Testis (tissue), 3 donors: ENCODE measurements around the gene KRT81. TPM values are rescaled to one million over a fixed set of nuclear protein-coding genes. Genes with fewer than 3 reads are reported as not detected.

ENCODE experiments used
- DNase-seq: peaks from one replicate; pipeline ENCODE4 v3.0.0-alpha.2; 2019
- H3K27ac ChIP-seq, 2 donors: fragments of 200-600 bp; sonication (generic); one replicate each; pipeline ENCODE4 v1.5.1; 2019
- H3K27me3 ChIP-seq: fragments of 200-600 bp; sonication (generic); one replicate; pipeline ENCODE4 v1.5.1; 2019
- H3K36me3 ChIP-seq: fragments of 200-600 bp; sonication (generic); one replicate; pipeline ENCODE4 v1.5.1; 2017; ENCODE audit warnings: low read depth; ENCODE audit errors: missing control alignments
- H3K4me1 ChIP-seq: fragments of 200-600 bp; sonication (generic); one replicate; pipeline ENCODE4 v1.5.1; 2019
- H3K4me3 ChIP-seq, 2 donors: fragments of 200-600 bp; sonication (generic); one replicate each; pipeline ENCODE4 v1.5.1; 2017 to 2019
- H3K9me3 ChIP-seq: fragments of 200-600 bp; sonication (generic); one replicate; pipeline ENCODE4 v1.5.1; 2017
- POLR2A ChIP-seq: fragments of 450-650 bp; IDR thresholded peaks from one replicate; pipeline ENCODE4 v1.6.1; 2017; ENCODE audit warnings: antibody characterized with exemption, mild to moderate bottlenecking, moderate library complexity
- WGBS, 2 donors: methylation state at CpG; one replicate each; pipeline ENCODE4 v1.1.5; 2018; 5-methylcytosine and 5-hydroxymethylcytosine counted together
- intact Hi-C: fragments of 100-400 bp; cut with DNase I; formaldehyde crosslinking; loops from one replicate; pipeline ENCODE4 v1.15.1; 2023; ENCODE audit warnings: low total_unique reads
- polyA plus RNA-seq: library from polyadenylated mRNA; stranded (reverse); fragments of 350-450 nt; fragmentation: Illumina TruSeq; extraction: RNeasy Lipid Tissue Mini Kit (QIAGEN cat#74804); gene quantifications from one replicate; pipeline ENCODE4 v1.2.3, GENCODE V29; 2014; ENCODE audit warnings: low read depth, low replicate concordance; ENCODE audit not compliant: insufficient read depth
- total RNA-seq, 2 donors: library from RNA; depleted of rRNA; stranded (reverse); fragments of >200 nt; gene quantifications; one replicate each; pipeline ENCODE4 v1.2.3, GENCODE V29; 2016
- TF ChIP-seq, protein P1 (sequence below), 3 experiments: fragments of 450-650 bp in 2 of 3; fragments of 200-600 bp in 1 of 3; sonication (generic) in 1 of 3; IDR thresholded peaks; one replicate each; pipeline ENCODE4 v1.5.1; 2016 to 2019; ENCODE audit warnings: antibody characterized with exemption in 3 of 3, mild to moderate bottlenecking in 2 of 3, moderate library complexity in 1 of 3

Gene KRT81
- total and polyA plus RNA-seq, 3 donors from 2014 or later = 0.74 TPM; not detected in 2

DNA sequence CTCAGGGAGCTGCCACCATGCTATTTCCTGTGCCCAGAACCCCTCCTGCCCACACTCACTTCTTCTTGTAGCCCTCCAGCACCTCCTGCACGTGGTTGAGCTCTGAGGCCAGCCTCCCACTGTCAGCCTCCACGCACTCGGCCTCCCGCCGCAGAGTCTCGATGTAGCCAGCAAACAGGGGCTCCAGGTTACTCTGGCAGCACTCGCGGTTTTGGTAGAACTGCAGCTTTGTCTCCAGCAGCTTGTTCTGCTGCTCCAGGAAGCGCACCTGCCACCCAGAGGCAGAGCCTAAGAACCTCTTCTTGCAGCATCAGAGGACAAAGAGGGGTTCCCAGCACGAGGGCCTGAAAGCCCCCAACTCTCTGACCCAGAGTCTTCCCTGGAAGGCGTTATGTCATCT lies 27.8 kb upstream of the KRT81 start:
- WGBS, 2 donors = 80 to 88% methylated on average over 7 to 11 of the region's 11 CpGs

GRCh38 chr12:52318241-52318990 lies 27.1 kb upstream of the KRT81 start:
- H3K27ac ChIP-seq = no peak overlapping the region
- intact Hi-C loops = no loop called here
- H3K4me1 ChIP-seq = no peaks in the 10 kb centered on the region
- TF ChIP-seq, protein P1, sequence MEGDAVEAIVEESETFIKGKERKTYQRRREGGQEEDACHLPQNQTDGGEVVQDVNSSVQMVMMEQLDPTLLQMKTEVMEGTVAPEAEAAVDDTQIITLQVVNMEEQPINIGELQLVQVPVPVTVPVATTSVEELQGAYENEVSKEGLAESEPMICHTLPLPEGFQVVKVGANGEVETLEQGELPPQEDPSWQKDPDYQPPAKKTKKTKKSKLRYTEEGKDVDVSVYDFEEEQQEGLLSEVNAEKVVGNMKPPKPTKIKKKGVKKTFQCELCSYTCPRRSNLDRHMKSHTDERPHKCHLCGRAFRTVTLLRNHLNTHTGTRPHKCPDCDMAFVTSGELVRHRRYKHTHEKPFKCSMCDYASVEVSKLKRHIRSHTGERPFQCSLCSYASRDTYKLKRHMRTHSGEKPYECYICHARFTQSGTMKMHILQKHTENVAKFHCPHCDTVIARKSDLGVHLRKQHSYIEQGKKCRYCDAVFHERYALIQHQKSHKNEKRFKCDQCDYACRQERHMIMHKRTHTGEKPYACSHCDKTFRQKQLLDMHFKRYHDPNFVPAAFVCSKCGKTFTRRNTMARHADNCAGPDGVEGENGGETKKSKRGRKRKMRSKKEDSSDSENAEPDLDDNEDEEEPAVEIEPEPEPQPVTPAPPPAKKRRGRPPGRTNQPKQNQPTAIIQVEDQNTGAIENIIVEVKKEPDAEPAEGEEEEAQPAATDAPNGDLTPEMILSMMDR (IDR thresholded peaks at IDR 0.05) = no peak
- no peak for TF ChIP-seq POLR2A
- no peak overlapping the region for H3K4me3 ChIP-seq
- no peaks in the 10 kb centered on the region for H3K9me3 ChIP-seq
- no peaks in the 10 kb centered on the region for H3K27me3 ChIP-seq
- no peak for DNase-seq
- H3K36me3 ChIP-seq = no peaks in the 10 kb centered on the region
- 83 to 85% methylated on average over 5 to 11 of the region's 11 CpGs for WGBS, 2 donors

More for the DNA sequence above, 27.8 kb upstream of the KRT81 start:
- TF ChIP-seq POLR2A = no peak
- TF ChIP-seq, protein P1 (IDR thresholded peaks at IDR 0.05) = no peak
- H3K4me1 ChIP-seq = no peaks in the 10 kb centered on the region
- H3K9me3 ChIP-seq = no peaks in the 10 kb centered on the region
- no peak overlapping the region for H3K4me3 ChIP-seq
- no peak for DNase-seq
- intact Hi-C loops = no loop called here
- H3K36me3 ChIP-seq = no peaks in the 10 kb centered on the region
- no peaks in the 10 kb centered on the region for H3K27me3 ChIP-seq
- H3K27ac ChIP-seq = no peak overlapping the region

DNA sequence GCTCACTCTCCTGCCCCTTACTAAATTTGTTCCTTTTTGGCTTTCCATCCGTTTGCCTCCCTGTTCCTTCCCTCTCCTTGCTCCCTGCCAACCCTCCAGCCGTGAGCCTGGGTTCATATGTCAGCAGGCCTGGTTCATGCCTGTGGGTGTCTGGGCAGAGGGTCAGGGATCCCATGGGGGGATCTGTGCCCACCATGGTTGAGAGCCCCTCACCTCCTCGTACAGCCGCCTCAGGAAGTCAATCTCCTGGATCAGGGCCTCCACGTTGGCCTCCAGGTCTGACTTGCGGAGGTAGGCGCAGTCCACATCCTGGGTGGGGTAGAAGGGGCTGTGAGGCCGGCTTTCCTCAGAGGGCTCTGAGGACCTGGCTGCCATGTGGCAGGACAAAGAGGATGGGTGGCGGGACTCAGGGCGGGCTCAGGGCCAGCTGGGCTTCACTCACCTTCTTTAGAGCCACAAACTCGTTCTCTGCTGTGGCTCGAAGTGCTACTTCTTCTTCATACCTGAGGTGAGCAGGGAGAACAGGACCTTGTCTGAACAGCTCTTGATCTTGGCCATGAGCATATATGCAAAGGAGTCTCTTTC lies 26.2 kb upstream of the KRT81 start:
- intact Hi-C loops = no loop called here
- Histone ChIP-seq H3K4me1 (no peaks in the 10 kb centered on the region), H3K9me3 (no peaks in the 10 kb centered on the region), H3K36me3 (no peaks in the 10 kb centered on the region), H3K27ac (no peak overlapping the region), H3K4me3 (no peak overlapping the region), H3K27me3 (no peaks in the 10 kb centered on the region)
- DNase-seq = no peak
- no peak for TF ChIP-seq POLR2A
- TF ChIP-seq, protein P1 (IDR thresholded peaks at IDR 0.05) = no peak
- 80 to 93% methylated on average over 6 to 12 of the region's 12 CpGs for WGBS, 2 donors

DNA sequence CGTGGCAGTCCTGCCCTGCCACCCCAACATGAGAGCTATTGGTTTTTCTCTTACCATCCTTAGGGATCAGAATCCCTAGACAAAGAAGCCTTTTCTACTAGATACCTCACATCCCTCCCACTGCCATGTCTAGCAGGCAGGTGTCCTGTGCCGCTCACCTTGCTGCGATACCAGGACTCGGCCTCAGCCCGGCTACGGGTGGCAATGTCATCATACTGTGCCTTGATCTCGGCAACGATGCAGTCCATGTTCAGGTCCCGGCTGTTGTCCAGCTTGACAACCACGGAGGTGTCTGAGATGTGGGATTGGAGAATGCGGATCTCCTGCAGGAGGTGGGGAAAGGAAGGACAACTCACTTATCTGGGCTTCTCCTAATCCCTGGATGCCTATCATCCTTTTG lies 25.4 kb upstream of the KRT81 start:
- H3K4me3 ChIP-seq = no peak overlapping the region
- 79 to 96% methylated on average over 11 of the region's 11 CpGs for WGBS, 2 donors
- no peak overlapping the region for H3K27ac ChIP-seq
- H3K4me1 ChIP-seq = no peaks in the 10 kb centered on the region
- intact Hi-C loops = no loop called here
- no peak for DNase-seq
- TF ChIP-seq, protein P1 (IDR thresholded peaks at IDR 0.05) = no peak
- no peak for TF ChIP-seq POLR2A
- H3K9me3 ChIP-seq = no peaks in the 10 kb centered on the region
- no peaks in the 10 kb centered on the region for H3K27me3 ChIP-seq
- no peaks in the 10 kb centered on the region for H3K36me3 ChIP-seq
